ENCODE measurements around the gene CHID1.

CHID1 gene

DNA sequence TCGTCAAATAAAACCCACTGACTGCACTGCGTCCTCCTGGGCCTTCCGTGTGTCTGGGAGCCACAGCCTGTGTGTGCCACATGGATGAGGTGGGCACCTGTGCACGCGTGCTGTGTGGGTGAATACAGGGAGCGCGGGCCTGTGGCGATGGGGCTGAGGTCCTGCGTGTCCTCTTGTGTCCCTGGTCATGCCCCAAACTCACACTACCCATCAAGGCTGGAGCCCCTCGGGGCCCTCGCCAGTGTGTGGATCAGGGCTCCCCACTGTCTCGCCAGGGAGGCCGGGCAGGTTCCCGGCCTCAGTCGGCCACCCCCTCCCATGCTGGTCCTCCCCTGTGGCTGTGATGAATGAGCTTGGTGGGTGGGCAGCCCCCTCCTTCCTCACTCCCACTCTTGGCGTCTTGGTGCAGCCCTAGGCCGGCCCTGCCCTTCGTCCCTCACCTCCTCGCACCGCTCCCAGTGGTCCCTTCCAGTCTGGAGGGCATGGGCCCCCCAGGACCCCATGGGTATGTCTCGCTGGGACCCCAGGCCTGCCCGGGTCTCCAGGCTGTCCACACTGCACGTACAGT lies 78.6 kb downstream of the CHID1 start:
- DNase-seq = no peak

DNA sequence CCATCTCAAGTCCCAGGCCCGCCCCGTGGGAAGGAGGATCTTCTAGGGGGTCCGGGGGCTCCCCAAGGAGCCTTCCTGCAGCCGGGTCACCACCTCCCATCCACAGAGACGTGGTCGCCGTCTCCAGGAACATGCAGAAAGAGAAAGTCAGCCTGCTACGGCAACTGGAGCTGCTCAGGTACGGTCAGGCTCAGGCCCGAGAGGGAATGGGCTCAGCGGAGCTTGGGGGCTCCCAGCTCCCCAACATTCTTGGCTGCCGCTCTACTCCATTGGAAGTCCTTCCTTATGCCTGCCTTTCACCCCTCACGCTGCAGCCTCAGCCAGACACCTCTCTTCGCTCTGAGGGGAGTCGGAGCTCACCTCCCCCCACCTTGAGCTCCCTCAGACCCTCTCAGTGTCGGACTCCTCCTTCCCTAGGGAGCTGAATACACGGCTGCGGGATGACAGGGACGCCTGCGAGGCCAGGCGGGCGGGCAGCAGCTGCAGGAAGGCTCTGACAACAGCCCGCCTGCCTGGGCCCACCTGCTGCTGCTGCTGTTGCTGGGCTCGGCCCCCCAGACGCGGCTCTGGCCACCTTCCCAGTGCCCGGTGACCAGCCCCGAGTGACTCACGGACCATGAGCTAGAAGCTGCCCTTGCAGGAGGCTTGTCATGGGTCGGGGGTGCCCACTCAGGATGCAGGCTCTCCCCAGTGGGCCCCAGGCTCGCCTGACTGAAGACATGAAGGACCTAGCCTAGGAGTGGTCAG lies 79.3 kb downstream of the CHID1 start:
- no peak for DNase-seq

- DNase-seq = peak; percentile 71 to 95
These were observed 80.1 kb downstream of the CHID1 start for GRCh38 chr11:830295-831117.

GRCh38 chr11:829847-830294 lies 80.7 kb downstream of the CHID1 start:
- peak in 1 of 2 experiments; percentile 82 for DNase-seq

DNA sequence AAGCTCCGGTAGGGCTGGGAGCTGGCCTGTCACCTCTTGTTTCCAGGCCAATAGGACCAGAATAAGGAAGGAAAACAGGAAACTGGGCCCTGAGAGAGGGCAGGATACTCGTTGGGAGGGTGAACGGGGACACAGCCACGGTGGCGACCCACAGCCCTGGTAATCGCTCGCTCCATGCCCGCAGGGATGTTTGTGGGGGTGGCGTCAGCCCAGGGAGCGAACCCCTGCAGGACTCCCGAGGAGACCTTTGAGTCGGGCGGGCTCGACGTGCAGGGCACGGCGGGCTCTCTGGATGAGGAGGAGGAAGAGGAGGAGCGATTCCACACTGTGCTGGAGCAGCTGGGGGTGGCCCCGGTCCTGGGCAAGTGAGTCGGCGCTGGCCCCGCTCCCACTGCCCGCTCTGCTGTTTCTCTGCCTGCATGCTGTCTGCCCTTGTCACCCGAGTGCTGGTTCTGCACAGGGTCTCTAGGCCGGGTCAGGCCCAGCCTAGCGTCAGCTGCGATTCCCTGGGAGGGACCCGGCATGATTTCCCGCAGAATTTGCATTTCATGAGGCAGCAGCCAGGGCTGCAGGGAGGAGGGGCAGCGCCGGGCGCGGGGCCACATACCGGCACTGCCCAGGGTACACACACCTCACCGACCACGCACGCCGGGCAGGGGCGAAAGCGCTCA lies 81.3 kb downstream of the CHID1 start:
- DNase-seq = peak; percentile 78 to 95

DNA sequence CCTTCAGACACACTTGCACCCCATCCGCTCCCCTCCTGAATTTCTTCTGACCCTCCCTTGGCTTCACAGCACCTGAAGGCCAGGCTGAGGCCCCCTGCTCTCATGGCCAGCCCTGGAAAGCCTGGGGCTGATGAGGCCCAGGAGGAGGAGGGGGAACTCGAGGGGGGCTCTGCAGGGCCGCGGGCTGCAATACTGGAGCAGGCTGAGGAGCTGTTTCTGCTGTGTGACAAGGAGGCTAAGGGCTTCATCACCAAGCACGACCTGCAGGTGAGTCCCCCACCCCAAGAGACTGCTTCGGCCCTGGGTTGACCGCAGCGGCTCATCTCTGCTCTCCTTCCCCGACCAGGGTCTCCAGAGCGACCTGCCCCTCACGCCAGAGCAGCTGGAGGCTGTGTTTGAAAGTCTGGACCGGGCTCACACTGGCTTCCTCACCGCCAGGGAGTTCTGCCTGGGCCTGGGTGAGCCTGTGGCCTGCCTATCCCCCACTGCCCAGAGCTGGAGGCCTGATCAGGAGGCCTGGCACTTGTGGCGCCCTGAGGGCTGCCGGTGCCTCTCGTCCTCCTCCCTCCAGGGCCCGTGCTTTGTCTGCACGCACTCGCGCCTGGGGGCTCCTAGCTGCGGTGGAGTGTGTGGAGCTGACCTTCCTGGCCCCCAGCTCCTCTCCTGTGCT lies 82.0 kb downstream of the CHID1 start:
- no peak for DNase-seq

DNA sequence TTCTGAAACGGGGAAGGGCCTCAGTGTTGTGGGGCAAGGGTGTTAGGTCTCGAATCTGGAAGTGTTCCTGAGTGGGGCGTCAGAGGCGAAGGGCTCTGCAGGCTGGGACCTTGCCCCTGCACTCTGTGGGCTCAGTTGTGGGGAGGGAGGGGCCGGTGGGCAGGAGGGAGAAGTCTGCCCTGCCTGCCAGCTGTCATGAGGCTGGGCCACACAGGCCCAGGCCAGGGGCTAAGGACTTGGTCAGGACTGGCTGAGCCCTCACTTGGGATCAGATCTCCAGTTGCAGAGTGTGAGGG lies 82.8 kb downstream of the CHID1 start, which contains the start of gene CRACR2B:
TSS of gene CRACR2B (plus strand) at position 23 of the 296 bp plus-strand sequence. CDS start 689 bp downstream, outside the sequence.
- DNase-seq = no peak

DNA sequence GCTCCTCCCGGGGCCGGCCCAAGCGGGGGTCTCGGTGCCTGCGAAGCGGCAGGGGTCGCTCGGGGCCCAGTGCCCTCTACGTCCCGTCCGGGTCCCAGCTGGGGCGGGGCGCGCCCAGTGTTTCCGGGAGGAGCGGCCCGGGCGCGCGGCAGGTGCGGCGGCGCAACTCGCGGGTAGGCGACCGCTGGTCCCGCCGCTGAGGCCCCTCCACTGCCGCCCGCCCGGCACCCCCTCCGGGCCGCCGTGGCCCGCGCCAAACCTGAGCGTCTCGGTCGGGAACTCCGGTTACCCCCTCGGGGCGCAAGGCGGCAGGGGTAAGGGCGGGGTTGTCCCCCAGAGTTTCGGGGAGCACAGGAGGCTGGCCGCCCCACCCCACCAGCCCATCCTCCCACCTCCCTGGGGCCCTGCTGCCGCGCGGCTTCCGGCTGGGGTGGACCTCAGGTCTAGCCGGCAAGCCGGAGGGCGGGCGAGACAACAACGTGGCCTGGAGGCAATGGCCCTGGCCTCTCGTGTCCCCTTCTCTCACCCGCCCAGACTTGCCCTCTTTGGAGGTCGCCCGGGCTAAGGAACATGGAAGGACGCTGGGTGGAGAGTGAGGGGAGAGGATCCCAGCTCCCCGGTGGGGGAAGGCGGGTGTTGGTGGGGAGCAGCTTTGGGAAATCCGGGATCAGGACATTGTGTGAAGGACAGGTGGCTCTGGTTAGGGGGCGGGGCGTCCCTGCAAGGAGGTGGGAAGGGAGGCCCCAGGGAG lies 83.3 kb downstream of the CHID1 start:
- peak; percentile 62 to 81 for DNase-seq

DNA sequence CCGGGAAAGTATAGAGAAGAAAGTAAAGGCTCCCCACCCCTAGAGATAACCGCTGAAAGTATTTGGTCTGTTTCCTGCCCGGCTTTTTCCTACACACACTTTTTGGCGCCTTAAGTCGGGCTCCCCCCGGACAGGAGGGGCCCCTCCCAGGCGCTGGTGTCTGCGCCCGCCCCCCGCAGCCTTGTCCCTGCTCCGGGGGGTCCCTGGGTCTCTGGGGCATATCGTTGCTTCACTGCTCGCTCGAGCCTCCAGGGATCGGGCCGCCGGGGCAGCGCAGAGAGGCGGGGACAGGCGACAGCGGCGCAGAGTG lies 83.8 kb downstream of the CHID1 start:
- DNase-seq = no peak

GRCh38 chr11:826227-826621 lies 84.4 kb downstream of the CHID1 start:
- no peak for DNase-seq

GRCh38 chr11:825366-826226 lies 85.0 kb downstream of the CHID1 start:
- DNase-seq = no peak

GRCh38 chr11:824942-825341 lies 85.7 kb downstream of the CHID1 start:
- peak in 1 of 2 experiments; percentile 69 for DNase-seq

DNA sequence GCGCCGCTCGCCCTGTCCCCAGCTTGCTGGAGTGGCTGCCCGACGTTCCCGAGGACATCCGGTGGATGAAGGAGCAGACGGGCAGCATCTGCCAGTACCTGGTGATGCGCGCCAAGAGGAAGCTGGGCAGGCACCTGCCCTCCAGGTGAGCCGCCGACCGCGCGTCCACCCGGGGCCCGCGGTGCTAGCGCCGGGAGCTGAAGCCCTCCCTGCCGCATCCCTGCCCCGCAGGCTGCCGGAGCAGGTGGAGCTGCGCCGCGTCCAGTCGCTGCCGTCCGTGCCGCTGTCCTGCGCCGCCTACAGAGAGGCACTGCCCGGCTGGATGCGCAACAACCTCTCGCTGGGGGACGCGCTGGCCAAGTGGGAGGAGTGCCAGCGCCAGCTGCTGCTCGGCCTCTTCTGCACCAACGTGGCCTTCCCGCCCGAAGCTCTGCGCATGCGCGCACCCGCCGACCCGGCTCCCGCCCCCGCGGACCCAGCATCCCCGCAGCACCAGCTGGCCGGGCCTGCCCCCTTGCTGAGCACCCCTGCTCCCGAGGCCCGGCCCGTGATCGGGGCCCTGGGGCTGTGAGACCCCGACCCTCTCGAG lies 86.2 kb downstream of the CHID1 start:
- peak; percentile 40 to 87 for DNase-seq

- no peak for DNase-seq
These were observed 86.9 kb downstream of the CHID1 start for GRCh38 chr11:823441-824291.

DNA sequence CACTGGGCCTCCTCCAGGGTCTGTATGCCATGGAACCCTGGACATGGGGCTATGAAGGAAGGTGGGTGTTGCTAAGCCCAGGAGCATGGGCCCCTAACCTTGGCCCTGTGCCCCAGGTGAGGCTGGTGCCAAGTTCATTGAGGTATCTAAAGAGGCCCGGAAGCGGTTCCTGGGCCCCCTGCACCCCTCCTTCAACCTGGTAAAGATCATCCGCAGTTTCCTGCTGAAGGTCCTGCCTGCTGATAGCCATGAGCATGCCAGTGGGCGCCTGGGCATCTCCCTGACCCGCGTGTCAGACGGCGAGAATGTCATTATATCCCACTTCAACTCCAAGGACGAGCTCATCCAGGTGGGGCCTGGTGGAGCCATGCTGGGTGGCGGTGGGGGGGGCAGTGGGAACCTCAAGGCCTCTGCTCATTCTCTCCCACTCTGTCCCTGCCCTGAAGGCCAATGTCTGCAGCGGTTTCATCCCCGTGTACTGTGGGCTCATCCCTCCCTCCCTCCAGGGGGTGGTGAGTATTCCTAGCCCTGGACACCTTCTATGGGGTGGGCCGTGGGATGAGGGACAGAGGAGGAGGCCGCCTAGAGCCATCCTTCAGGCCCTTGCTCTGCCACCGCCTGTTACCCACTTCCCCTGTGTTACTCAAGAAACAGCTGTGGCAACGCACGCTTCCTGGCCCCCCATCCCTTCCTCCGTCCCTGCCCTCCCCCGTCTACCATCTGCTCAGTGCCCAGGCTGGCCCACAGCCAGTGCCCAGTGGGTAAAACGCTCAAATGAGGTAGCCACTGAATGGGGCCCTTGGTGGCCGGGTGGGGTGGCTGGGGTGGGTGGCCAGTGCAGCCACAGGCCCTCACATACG lies 88.9 kb downstream of the CHID1 start:
- no peak for DNase-seq

DNA sequence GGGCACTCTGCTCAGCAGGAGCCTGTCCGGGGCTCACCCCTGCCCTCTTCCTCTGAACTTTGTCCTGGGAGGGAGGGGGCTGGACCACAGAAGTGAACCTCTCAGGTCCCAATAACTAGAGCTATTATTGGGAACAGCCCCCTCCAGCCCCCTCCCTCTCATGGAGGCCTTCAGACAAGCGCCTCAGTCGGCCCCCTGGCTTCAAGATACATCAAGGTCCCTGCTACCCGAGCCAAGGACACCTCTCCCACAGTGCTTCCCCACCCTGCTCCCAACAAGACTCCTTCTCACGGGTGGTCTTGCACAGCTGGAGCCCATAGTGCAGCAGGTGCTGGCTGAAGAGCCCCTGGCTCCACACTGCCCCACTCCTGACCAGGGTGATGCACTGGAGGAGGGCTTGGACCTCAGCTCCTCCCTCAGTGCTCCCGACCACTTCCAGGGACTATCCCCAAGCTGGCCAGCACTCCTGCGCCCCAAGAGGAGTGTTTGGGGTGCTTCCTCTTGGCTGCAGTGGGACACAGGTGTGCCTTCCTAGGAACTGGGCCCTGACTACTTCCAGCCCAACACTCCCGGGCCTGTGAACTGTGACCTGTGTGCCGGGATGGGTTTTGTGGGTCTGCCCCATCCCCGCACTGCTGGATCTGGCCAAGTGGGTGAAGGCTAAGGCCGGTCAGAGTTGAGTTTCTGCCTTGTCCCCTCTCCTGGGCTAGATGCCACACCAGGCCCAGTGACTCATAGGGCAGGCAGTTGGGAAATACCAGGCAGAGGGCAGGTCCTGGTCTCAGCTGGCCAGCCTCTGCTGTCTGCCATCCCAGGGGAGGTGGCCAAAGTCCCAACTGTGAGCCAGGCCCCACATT lies 89.7 kb downstream of the CHID1 start:
- DNase-seq = no peak

GRCh38 chr11:819943-820649 lies 90.5 kb downstream of the CHID1 start:
- peak; percentile 80 to 93 for DNase-seq
